ENCODE results near the gene ENPP6. TPM values are rescaled to one million over a fixed set of nuclear protein-coding genes. Genes with fewer than 3 reads are reported as not detected.

Gene ENPP6
- total and polyA plus RNA-seq, 2 of the 13 experiments (the other 11 are each of a cell fraction or from before 2014, with no cell fraction given) = not detected

GRCh38 chr4:184056877-184057276 lies 160.8 kb downstream of the ENPP6 start:
- no peaks in the 10 kb centered on the region; a peak in 2 of 5 replicates for H3K27me3 ChIP-seq (ENCODE audit: control insufficient read depth in 1 of 2, insufficient read depth in 2 of 2, low read length in 2 of 2)
- no peak overlapping the region for H2AFZ ChIP-seq (ENCODE audit: low read length)
- H3K4me1 ChIP-seq (ENCODE audit: insufficient read depth, low read length) = no peaks in the 10 kb centered on the region
- WGBS (ENCODE audit: low lambda C conversion rate) = 48% methylated on average over 11 of the region's 14 CpGs
- no TSS peak for BruUV-seq (replicated peaks)
- TF ChIP-seq MAFK (conservative IDR thresholded peaks at IDR 0.05 in 1 of 2, IDR thresholded peaks at IDR 0.05 in 1 of 2; ENCODE audit: low read length in 2 of 2) = peak; percentile 56 to 78; a peak in 3 of 4 replicates
- TF ChIP-seq MAFF (IDR thresholded peaks at IDR 0.05; ENCODE audit: low read depth, low read length) = peak; percentile 55
- TF ChIP-seq EHMT2 (IDR thresholded peaks at IDR 0.05; ENCODE audit: borderline replicate concordance, low read depth, low read length) = no peak
- TF ChIP-seq RAD51 (IDR thresholded peaks at IDR 0.05; ENCODE audit: borderline replicate concordance) = no peak
- no peak for TF ChIP-seq NR2F1 (CRISPR knock-in tag; IDR thresholded peaks at IDR 0.05)
- no peak for TF ChIP-seq ARNTL (CRISPR knock-in tag; IDR thresholded peaks at IDR 0.05)
- no peaks in the 10 kb centered on the region for H3K36me3 ChIP-seq (replicated peaks in 1 of 2; ENCODE audit: control insufficient read depth in 1 of 2, insufficient read depth in 2 of 2, low read length in 2 of 2)
- in situ Hi-C loops (cut with HindIII; ENCODE audit: extremely low pct_ligation_motif_present, low pct_unique_long_range_greater_than_20kb) (no loop called here), intact Hi-C loops (cut with micrococcal nuclease; ENCODE audit: unreplicated experiment) (no loop called here)
- H3K79me2 ChIP-seq (ENCODE audit: insufficient read depth, low read length) = no peaks in the 10 kb centered on the region
- ATAC-seq (no peak), DNase-seq (ENCODE audit: low spot score) (no peak), FAIRE-seq (no peak)
- H3K9me3 ChIP-seq (ENCODE audit: low read length) = no peaks in the 10 kb centered on the region
- H3K4me2 ChIP-seq (ENCODE audit: low read depth, low read length) = no peak overlapping the region
- ChIA-PET CTCF (ENCODE audit: low intra/inter-chr PET ratio, low total read pairs) (no interaction called here), POLR2A (no interaction called here)
- H3K27ac ChIP-seq (ENCODE audit: extremely low read length, insufficient read depth, low read length) = no peak overlapping the region
- H4K20me1 ChIP-seq (ENCODE audit: insufficient read depth, low read length) = no peaks in the 10 kb centered on the region
- no peak overlapping the region for H3K9ac ChIP-seq (ENCODE audit: insufficient read depth, low read depth, low read length)
- no peak overlapping the region for H3K4me3 ChIP-seq (replicated peaks in 1 of 3; ENCODE audit: insufficient read depth in 1 of 3, low read depth in 2 of 3, low read length in 3 of 3)

GRCh38 chr4:184053434-184053833 lies 164.2 kb downstream of the ENPP6 start:
- no peak overlapping the region for H2AFZ ChIP-seq (ENCODE audit: low read length)
- no peaks in the 10 kb centered on the region for H3K4me1 ChIP-seq (ENCODE audit: insufficient read depth, low read length)
- intact Hi-C loops (cut with micrococcal nuclease; ENCODE audit: unreplicated experiment) = no loop called here
- H4K20me1 ChIP-seq (ENCODE audit: insufficient read depth, low read length) = no peaks in the 10 kb centered on the region
- BruUV-seq (replicated peaks) = no TSS peak
- ChIA-PET POLR2A (no interaction called here), CTCF (ENCODE audit: low intra/inter-chr PET ratio, low total read pairs) (no interaction called here)
- no peaks in the 10 kb centered on the region for H3K9me3 ChIP-seq (ENCODE audit: low read length)
- H3K27me3 ChIP-seq (ENCODE audit: control insufficient read depth in 1 of 2, insufficient read depth in 2 of 2, low read length in 2 of 2) = no peaks in the 10 kb centered on the region; a peak in 1 of 5 replicates
- no peak overlapping the region for H3K4me2 ChIP-seq (ENCODE audit: low read depth, low read length)
- in situ Hi-C loops (cut with HindIII; ENCODE audit: extremely low pct_ligation_motif_present, low pct_unique_long_range_greater_than_20kb) = no loop called here
- FAIRE-seq (no peak), DNase-seq (ENCODE audit: low spot score) (no peak), ATAC-seq (no peak)
- no peak overlapping the region for H3K27ac ChIP-seq (ENCODE audit: extremely low read length, insufficient read depth, low read length)
- H3K9ac ChIP-seq (ENCODE audit: insufficient read depth, low read depth, low read length) = no peak overlapping the region
- no peaks in the 10 kb centered on the region for H3K79me2 ChIP-seq (ENCODE audit: insufficient read depth, low read length)
- no peak overlapping the region for H3K4me3 ChIP-seq (replicated peaks in 1 of 3; ENCODE audit: insufficient read depth in 1 of 3, low read depth in 2 of 3, low read length in 3 of 3)
- WGBS (ENCODE audit: low lambda C conversion rate) = 35% methylated on average over 5 of the region's 5 CpGs
- H3K36me3 ChIP-seq (replicated peaks in 1 of 2; ENCODE audit: control insufficient read depth in 1 of 2, insufficient read depth in 2 of 2, low read length in 2 of 2) = no peaks in the 10 kb centered on the region
- TF ChIP-seq REST (IDR thresholded peaks at IDR 0.05; ENCODE audit: borderline replicate concordance in 1 of 2, low read depth in 1 of 2, low read length in 2 of 2) (no peak), AFF4 (CRISPR knock-in tag; IDR thresholded peaks at IDR 0.05) (no peak)

All from HepG2 (cell line).